GM13977 (cell line): ENCODE measurements around the gene MAPK14.

Experiments used
- DNase-seq: peaks from one replicate; pipeline ENCODE4 v3.0.0; 2012; ENCODE audit warnings: low spot score
- CTCF ChIP-seq: IDR thresholded peaks from 2 replicates; pipeline ENCODE4 v1.5.1; 2012; ENCODE audit warnings: mild to moderate bottlenecking, control low read depth; ENCODE audit not compliant: insufficient read depth; ENCODE audit errors: extremely low read depth, missing control alignments
- in situ Hi-C: fragments of 300-500 bp; cut with MboI; formaldehyde crosslinking; loops from one replicate; pipeline ENCODE4 v1.12.0; 2022; ENCODE audit warnings: low sequenced_read_pairs, low pct_unique_long_range_greater_than_20kb, mixed read lengths, inconsistent platforms; ENCODE audit not compliant: unreplicated experiment

MAPK14 gene

GRCh38 chr6:36050305-36050704 is 22.7 kb downstream of the MAPK14 start:
- in situ Hi-C loops = no loop called here
- no peak for TF ChIP-seq CTCF
- no peak for DNase-seq

GRCh38 chr6:36050947-36051710 is 23.5 kb downstream of the MAPK14 start:
- in situ Hi-C loops = no loop called here
- no peak for DNase-seq
- no peak for TF ChIP-seq CTCF

- in situ Hi-C loops = no loop called here
- no peak for TF ChIP-seq CTCF
- no peak for DNase-seq
Measured at GRCh38 chr6:36052097-36052496, 24.5 kb downstream of the MAPK14 start.

GRCh38 chr6:36053878-36054277 is 26.3 kb downstream of the MAPK14 start:
- DNase-seq = no peak
- TF ChIP-seq CTCF = no peak
- in situ Hi-C loops = no loop called here

- in situ Hi-C loops = no loop called here
- TF ChIP-seq CTCF = no peak
- no peak for DNase-seq
Measured at GRCh38 chr6:36054415-36054814, 26.8 kb downstream of the MAPK14 start.

GRCh38 chr6:36054956-36055355 is 27.3 kb downstream of the MAPK14 start:
- no peak for TF ChIP-seq CTCF
- DNase-seq = no peak
- in situ Hi-C loops = no loop called here
